GM10847 (cell line): Measurements from ENCODE around the gene SHOC1.

Source experiments
- POLR2A ChIP-seq: IDR thresholded peaks from 2 replicates; pipeline ENCODE4 v1.6.1; 2011; ENCODE audit not compliant: insufficient read length; ENCODE audit errors: extremely low read depth

The SHOC1 gene

DNA sequence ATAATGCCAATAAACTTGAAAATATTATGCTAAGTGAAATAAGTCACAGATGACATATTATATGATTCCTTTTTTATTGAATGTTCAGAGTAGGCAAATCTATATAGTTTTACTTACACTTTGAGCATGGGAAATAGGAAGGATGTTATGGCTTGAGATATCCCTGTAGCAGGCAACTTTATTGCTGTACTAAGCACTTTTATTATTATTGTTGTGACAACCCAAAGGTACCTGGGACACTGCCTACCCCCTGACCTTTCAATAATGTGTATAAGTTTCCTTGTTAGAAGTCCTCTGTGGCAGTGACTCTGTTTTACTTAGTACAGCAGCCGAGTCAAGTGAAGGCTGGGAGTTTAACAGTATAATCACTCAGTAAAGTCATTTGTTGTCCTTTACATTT is 39.9 kb downstream of the SHOC1 start:
- TF ChIP-seq POLR2A = no peak

DNA sequence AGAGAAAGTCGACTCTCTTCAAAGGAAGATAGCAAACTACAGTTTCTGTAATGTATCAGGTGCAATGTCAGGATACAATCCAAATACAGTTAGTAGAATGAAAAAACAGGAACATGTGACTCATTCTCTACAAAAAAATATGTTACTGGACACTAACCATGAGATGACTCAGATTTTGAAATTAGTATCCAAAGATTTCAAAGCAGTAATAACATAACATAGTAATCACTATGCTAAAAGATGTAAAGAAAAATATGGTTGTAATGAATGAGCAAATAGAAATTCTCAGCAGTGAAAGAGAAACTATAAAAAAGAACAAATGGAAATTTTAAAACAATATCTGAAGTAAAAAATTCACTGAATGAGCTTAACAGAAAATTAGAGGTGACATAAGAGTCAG is 42.3 kb downstream of the SHOC1 start:
- TF ChIP-seq POLR2A = no peak
